Measurements from ENCODE around the gene ELP6. TPM values are rescaled to one million over a fixed set of nuclear protein-coding genes. Genes with fewer than 3 reads are reported as not detected.
"Not testable (repeated sequence)": the region's sequence is repeated elsewhere in the genome, so short reads cannot be mapped to it uniquely, and the experiment has no call there.

Gene ELP6
- total and polyA plus RNA-seq, 7 donors: 17.7 to 50.9 (median 21.2) TPM

- DNase-seq (no peak), ATAC-seq (no peak)
- Histone ChIP-seq H3K4me3 (no peak overlapping the region), H3K27me3 (ENCODE audit: insufficient read depth in 3 of 3, low read length in 2 of 3) (no peaks in the 10 kb centered on the region), H3K36me3 (ENCODE audit: insufficient read depth in 1 of 2, low read depth in 1 of 2) (peaks cover 3 to 31% of the 10 kb centered on the region in 2 donors), H3K9me3 (no peaks in the 10 kb centered on the region), H3K27ac (no peak overlapping the region), H3K4me1 (no peaks in the 10 kb centered on the region)
- 90 to 93% (median 92%) methylated on average over 12 of the region's 12 CpGs for WGBS, 3 donors
- intact Hi-C loops (cut with DNase I): no loop called here
- no peak for TF ChIP-seq CTCF (IDR thresholded peaks at IDR 0.05)
Observed at GRCh38 chr3:47491777-47492176, 21.7 kb downstream of the ELP6 start.

- no peak overlapping the region for H3K4me3 ChIP-seq
- H3K36me3 ChIP-seq (ENCODE audit: insufficient read depth in 1 of 2, low read depth in 1 of 2): peaks cover 3 to 25% of the 10 kb centered on the region in 2 donors
- ATAC-seq (no peak), DNase-seq (no peak)
- intact Hi-C loops (cut with DNase I): no loop called here
- H3K27ac ChIP-seq: no peak overlapping the region
- no peaks in the 10 kb centered on the region for H3K4me1 ChIP-seq
- 72 to 84% (median 72%) methylated on average over 3 of the region's 3 CpGs for WGBS, 3 donors
- no peaks in the 10 kb centered on the region for H3K9me3 ChIP-seq
- H3K27me3 ChIP-seq (ENCODE audit: insufficient read depth in 3 of 3, low read length in 2 of 3): no peaks in the 10 kb centered on the region
- no peak for TF ChIP-seq CTCF (IDR thresholded peaks at IDR 0.05)
Observed at GRCh38 chr3:47491186-47491585, 22.3 kb downstream of the ELP6 start.

- TF ChIP-seq CTCF (IDR thresholded peaks at IDR 0.05): no peak
- peaks cover 0 to 4% of the 10 kb centered on the region in 2 donors for H3K36me3 ChIP-seq (ENCODE audit: insufficient read depth in 1 of 2, low read depth in 1 of 2)
- no peak for DNase-seq
- WGBS, 3 donors: 97 to 98% (median 98%) methylated on average over 2 of the region's 2 CpGs
- no peaks in the 10 kb centered on the region for H3K4me1 ChIP-seq
- no peaks in the 10 kb centered on the region for H3K9me3 ChIP-seq
- no peaks in the 10 kb centered on the region for H3K27me3 ChIP-seq (ENCODE audit: insufficient read depth in 3 of 3, low read length in 2 of 3)
- intact Hi-C loops (cut with DNase I): no loop called here
- no peak overlapping the region for H3K4me3 ChIP-seq
- no peak for ATAC-seq
- H3K27ac ChIP-seq: no peak overlapping the region
Observed at GRCh38 chr3:47487265-47487664, 26.2 kb downstream of the ELP6 start.

- DNase-seq: no peak
- no peak overlapping the region for H3K4me3 ChIP-seq
- no peak for ATAC-seq
- intact Hi-C loops (cut with DNase I): no loop called here
- no peaks in the 10 kb centered on the region for H3K36me3 ChIP-seq (ENCODE audit: insufficient read depth in 1 of 2, low read depth in 1 of 2)
- 74 to 78% (median 77%) methylated on average over 3 of the region's 3 CpGs for WGBS, 3 donors
- no peak for TF ChIP-seq CTCF (IDR thresholded peaks at IDR 0.05)
- no peaks in the 10 kb centered on the region for H3K27me3 ChIP-seq (ENCODE audit: insufficient read depth in 3 of 3, low read length in 2 of 3)
- no peak overlapping the region for H3K27ac ChIP-seq
- no peaks in the 10 kb centered on the region for H3K9me3 ChIP-seq
- H3K4me1 ChIP-seq: no peaks in the 10 kb centered on the region
Observed at GRCh38 chr3:47485812-47486211, 27.7 kb downstream of the ELP6 start.

- Histone ChIP-seq H3K36me3 (ENCODE audit: insufficient read depth in 1 of 2, low read depth in 1 of 2) (no peaks in the 10 kb centered on the region), H3K27ac (no peak overlapping the region), H3K4me3 (no peak overlapping the region), H3K27me3 (ENCODE audit: insufficient read depth in 3 of 3, low read length in 2 of 3) (no peaks in the 10 kb centered on the region), H3K4me1 (no peaks in the 10 kb centered on the region), H3K9me3 (no peaks in the 10 kb centered on the region)
- ATAC-seq: no peak
- no peak for DNase-seq
- intact Hi-C loops (cut with DNase I): no loop called here
- 40 to 49% (median 45%) methylated on average over 2 of the region's 2 CpGs for WGBS, 3 donors
- TF ChIP-seq CTCF (IDR thresholded peaks at IDR 0.05): no peak
Observed at GRCh38 chr3:47482366-47482765, 31.1 kb downstream of the ELP6 start.

- not testable (repeated sequence) for H3K4me1 ChIP-seq
Observed at GRCh38 chr3:47481763-47482162, 31.7 kb downstream of the ELP6 start.

GRCh38 chr3:47480267-47480666 is 33.2 kb downstream of the ELP6 start:
- H3K9me3 ChIP-seq; H3K36me3 ChIP-seq (ENCODE audit: insufficient read depth in 1 of 2, low read depth in 1 of 2); H3K27me3 ChIP-seq (ENCODE audit: insufficient read depth in 3 of 3, low read length in 2 of 3); DNase-seq; intact Hi-C loops (cut with DNase I); H3K27ac ChIP-seq; ATAC-seq; H3K4me3 ChIP-seq: not testable (repeated sequence)
- peaks cover 11% of the 10 kb centered on the region for H3K4me1 ChIP-seq
- WGBS, 3 donors: 92 to 95% (median 94%) methylated on average over 6 of the region's 6 CpGs

More at GRCh38 chr3:47481763-47482162, 31.7 kb downstream of the ELP6 start:
- ATAC-seq; DNase-seq; H3K36me3 ChIP-seq (ENCODE audit: insufficient read depth in 1 of 2, low read depth in 1 of 2); H3K9me3 ChIP-seq; intact Hi-C loops (cut with DNase I); H3K4me3 ChIP-seq; H3K27me3 ChIP-seq (ENCODE audit: insufficient read depth in 3 of 3, low read length in 2 of 3); H3K27ac ChIP-seq: not testable (repeated sequence)
- WGBS, 3 donors: 78 to 87% (median 82%) methylated on average over 4 of the region's 4 CpGs
